ENCODE data around the gene C22orf42.
"Not testable (repeated sequence)": the region's sequence is repeated elsewhere in the genome, so short reads cannot be mapped to it uniquely, and the experiment has no call there.

Gene C22orf42, protein sequence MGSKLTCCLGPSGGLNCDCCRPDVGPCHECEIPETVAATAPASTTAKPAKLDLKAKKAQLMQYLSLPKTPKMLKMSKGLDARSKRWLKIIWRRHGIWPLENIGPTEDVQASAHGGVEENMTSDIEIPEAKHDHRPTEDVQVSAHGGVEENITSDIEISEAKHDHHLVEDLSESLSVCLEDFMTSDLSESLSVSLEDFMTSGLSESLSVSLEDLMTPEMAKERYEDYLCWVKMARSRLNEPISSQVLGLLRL

DNA sequence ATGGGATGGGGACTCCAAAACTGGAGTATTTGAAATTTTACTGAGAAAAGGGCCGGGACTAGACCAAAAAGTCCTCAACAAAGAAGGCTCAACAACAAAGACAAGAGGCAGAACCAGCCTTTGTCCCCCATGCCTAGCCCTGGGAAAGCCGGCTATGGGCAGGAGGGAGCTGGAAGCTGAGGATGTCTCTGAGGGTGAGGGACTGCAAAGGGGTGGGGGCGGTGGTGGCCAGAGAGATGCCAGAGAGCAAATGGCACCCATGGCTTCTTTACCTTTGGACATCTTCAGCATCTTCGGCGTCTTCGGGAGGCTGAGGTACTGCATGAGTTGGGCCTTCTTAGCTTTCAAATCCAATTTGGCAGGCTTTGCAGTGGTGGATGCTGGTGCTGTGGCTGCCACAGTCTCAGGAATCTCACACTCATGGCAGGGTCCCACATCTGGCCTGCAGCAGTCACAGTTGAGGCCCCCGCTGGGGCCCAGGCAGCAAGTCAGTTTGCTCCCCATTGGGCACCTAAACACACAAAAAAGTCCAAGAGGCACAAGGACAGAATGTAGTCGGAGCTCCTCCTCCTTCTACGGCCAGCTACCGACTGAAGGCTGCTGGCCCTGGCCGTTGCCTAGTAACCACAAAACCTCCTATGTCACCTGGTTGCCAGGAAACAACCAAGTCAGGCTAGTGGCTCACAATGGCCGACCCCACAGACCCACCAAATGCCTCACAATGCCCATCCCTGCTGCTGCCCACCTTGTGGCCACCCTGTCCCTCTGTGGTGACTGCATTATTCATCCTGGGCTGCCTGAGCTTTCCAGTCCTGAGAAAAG is at the start of gene C22orf42:
C22orf42 (minus strand) TSS at position 592 of the 822 bp plus-strand sequence; CDS start at position 504, 88 bp downstream.
- DNase-seq (ENCODE audit: low read depth), result no peak

DNA sequence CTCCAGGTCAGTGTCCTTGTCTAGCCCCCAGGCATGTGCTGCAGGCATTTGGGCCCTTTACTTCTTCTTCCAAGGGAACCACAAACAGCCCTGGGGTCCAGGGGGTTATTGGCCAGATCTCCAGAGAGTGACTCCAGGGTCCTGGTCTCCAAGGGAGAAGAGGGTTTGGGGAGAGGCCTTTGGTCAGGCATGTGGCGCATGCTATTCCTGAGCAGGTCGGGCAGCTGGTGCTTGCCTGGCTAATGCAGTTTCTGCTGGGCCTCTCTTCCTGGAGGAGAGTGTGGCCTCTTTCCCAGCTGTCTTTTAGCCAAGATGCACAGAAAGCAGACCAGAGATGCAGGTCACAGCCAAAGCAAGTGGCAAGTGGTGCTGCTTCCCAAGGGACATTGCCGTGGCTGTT is 49.6 kb upstream of the C22orf42 start:
- DNase-seq (ENCODE audit: low read depth), result no peak

DNA sequence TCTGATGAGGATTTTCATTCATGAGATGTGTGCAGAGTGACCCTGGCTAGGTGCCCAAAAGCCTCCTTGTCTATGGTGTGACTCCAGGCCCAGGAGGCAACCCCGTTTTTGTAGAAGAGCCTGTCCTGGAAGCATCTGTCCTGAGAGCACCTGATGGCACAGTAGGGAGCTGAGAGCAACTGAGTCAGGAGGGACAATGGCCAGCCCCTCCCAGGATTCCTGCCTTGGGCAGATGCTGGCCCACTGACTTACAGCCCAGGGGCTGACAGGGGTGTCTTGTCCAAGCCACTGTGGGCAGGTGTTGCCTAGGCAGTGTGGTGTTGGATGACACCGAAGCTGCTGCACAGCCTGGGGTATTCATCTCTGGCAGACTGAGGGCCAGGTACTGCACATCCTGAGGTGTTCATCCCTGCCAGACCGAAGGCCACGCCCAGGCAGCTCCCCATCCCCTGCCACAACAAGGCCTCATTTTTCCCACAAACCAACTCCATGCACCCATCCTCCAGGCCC is 48.9 kb upstream of the C22orf42 start:
- no peak for DNase-seq (ENCODE audit: low read depth)

DNA sequence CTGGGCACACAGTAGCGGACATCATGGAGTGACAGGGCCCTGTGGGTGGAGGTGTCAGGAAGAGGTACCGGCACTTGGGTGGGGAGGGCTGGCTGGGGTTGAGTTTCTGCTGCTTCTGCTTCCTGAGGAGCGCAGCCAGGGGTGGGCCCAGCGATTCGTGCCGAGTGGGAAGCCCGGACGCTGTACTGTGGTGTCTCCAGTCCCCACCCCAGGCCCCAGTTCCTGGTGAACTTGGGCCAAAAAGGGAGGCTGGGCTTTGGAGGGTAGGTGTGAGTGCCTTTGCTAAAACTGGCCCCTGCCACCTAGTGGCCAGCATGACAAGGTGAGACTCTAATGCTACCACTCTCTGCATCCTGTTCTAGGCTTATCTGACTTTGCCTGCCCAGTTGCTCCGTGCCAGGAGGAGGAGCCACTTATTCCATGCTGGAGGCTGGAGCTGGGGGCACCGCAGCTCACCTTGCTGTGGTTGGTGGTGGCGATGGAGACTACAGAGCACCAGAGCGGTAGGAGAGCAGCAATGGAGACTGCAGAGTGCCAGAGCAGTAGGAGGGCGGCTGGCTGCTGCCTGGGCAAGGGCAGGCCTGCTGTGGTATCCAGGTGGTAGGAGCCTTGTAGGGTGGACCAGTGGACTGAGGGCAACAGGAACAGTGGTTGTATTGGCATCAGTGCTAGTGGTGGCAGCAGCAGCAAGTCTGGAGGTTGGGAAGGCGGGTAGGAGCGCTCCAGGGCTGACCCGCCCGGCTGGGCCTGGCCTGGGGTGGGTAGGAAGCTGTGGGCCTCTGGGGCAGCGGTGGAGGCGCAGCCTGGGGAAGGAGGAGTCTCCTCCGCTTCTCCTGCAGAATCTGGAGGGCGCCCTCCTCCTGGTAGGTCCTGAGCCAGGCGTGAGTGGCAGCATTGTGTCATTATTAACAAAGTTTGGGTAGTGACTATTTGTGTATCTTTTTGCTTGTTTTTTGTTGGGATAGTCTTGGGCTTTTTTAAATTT is 48.0 kb upstream of the C22orf42 start:
- no peak for DNase-seq (ENCODE audit: low read depth)

DNA sequence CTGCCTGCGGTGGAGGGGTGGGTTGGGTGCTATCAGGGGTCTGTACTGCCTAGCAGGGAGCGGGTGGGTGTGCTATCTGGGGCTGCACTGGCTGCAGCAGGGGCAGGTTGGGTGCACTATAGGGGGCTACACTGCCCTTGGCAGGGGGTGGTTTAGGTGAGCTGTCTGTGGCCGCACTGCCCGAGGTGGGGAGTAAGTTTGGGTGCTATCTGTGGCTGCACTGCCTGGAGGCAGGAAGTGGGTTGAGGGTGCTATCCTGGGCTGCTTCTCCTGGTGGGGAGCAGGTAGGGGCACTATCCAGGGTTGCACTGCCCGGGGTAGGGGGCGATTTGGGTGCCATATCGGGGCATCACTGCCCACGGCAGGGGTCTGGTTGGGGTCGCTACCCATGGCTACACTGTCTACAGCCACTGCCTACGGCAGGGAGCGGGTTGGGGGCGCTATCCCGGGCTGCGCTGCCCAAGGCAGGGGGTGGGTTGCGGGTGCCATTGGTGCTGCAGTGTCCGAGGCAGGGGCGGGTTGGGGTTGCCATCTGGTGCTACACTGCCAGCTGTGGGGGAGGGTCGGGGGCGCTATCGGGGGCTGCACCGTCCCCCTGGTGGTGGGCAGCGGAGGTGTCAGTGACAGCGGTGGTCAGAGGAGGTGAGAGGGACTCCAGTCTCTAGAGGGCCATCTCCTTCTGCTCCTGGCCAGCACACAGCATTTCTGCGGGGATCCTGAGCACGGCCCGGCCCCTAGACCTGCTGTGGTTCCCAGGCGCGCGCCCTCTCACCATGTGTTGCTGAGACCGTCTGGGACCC is 47.1 kb upstream of the C22orf42 start:
- DNase-seq (ENCODE audit: low read depth), result no peak

DNA sequence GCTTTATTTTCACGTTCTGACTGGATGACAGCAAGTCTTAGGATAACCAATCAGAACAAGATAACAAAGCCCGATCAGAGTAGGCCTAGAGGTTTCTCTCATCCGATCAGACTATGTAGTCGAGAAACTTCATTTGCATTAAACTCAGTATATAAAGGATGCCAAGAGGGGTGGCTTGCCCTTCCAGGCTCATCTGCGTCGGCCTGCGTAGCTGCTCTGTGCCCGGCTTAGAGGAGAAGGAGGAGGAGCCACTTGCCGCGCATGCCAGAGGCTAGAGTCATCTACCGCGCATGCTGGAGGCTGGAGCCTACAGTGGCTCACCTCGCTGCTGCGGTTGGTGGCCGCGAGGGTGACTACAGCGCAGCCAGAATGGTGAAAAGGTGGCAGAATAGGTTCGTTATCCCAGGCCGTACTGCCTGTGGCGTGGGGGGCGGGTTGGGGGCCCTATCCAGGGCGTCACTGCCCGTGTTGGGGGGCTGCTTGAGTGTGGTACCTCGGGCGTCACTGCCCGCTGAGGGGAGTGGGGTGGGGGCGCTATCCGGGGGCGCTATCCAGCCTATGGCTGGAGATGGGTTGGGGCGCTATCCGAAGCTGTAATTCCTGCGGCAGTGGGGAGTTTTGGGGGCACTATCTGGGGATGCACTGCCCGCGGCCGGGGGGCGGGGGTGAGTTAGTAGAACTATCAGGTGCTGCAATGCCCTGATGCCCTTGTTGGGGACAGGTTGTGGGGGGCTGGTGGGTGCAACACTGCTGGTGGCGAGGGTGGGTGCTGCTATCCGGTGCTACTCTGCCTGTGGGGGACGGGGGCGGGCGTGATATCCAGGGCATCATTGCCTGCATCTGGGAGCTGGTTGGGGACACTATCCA is 46.0 kb upstream of the C22orf42 start, which contains the start of gene RFPL2:
RFPL2 (minus strand) TSS at position 218 of the 867 bp plus-strand sequence. CDS start 2,622 bp downstream, outside the sequence.
- no peak for DNase-seq (ENCODE audit: low read depth)

DNA sequence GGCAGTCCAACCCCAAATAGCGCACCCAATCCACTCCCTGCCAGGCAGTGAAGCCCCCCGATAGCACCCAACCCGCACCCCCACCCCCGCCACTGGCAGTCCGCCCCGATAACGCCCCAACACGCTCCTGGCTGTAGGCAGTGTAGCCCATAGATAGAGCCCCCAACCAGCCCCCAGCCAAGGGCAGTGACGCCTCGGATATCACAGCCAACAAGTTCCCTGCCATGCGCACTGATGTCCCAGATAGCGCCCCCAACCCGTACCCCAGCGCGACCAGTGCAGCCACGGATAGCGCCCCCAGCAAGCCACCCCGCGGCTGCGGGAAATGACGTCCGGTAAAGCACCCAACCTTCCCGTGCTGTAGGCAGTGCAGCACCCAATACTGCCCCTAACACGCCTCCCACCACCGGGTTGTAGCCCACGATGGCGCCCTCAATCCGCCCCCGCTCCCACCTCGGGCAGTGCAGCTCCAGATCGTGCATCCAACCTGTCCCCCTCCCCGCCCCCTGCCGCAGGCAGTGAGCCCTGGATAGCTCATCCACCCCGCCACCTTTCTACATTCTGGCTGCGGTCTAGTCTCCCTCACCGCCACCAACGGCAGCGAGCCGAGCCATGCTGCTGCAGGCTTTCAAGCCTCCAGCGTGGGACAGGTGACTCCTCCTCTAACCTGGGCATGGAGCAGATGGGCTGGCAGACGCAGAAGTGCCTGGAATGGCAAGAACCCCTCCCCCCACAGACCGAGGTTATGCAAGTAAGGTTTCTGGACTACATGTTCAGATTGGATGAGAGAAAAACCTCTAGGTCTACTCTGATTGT is 45.1 kb upstream of the C22orf42 start:
- no peak for DNase-seq (ENCODE audit: low read depth)

DNA sequence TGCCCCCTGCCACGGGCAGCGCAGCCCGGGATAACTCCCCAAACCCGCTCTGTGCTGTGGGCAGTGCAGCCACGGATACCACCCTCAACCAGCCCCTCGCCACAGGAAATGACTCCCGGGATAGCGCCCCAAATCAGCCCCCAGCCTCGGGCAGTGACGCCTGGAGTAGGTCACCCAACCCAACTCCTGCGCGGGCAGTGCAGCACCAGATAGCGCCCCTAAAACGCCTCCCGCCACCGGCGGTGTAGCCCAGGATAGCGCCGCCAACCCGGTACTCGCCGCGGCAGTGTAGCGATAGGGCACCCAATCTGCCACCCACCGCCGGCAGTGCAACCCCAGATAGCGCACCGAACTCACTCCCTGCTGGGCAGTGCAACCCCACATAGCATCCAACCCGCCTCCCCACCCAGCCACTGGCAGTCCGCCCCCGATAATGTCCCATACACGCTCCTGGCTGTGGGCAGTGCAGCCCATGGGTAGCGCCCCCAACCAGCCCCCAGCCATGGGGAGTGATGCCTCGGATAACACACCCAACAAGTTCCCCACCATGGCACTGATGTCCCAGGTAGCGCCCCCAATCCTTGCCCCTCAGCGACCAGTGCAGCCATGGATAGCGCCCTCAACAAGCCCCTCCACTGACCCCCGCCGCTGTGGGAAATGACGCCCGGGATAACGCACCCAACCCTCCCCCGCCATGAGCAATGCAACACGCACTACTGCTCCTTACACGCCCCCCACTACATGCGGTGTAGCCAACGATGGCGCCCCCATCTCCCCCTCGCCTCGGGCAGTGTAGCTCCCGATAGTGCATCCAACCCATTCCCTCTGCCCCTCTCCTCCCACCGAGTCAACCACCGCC is 44.3 kb upstream of the C22orf42 start:
- DNase-seq (ENCODE audit: low read depth), result no peak

DNA sequence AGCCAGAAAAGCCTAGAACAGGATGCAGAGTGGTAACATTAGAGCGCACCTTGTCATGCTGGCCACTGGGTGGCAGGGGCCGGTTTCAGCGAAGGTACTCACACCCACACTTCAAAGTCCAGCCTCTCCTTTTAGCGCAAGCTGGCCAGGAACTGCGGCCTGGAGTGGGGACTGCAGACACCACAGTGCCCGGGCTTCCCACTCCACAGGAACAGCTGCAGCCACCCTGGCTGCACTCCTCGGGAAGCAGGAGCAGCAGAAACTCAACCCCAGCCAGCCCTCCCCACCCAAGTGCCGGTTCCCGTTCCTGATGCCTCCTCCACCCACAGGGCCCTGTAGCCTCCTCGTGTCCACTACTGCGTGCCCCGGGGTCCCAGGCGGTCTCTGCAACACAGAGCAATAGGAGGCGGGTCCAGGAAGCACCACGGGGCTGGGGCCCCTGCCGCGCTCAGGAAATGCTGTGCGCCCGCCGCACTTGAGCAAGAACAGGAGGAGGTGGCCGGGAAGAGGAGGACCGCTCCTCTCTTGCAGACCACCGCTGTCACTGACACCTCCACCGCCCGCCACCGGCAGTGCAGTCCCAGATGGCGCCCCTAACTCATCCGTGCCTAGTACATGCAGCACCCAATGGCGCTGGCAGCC is 43.6 kb upstream of the C22orf42 start:
- DNase-seq (ENCODE audit: low read depth), result no peak

DNA sequence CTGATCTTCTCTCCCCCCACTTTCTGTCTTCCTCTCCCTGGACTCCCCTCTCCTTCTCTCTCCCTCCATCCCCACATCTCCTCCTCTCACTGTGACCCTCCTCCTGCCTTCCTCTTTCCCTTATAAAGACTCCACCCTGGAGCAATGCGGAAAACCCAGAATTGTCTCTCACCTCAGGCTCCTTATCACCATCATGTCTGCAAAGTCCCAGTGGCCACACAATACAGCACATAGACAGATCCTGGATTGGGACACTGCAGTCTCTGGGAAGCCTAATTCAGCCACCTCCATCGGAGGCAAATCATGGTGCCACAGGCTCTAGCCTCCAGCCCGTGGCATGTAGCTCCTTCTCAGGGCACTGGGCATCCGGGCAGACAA is 43.0 kb upstream of the C22orf42 start:
- DNase-seq (ENCODE audit: low read depth), result no peak

DNA sequence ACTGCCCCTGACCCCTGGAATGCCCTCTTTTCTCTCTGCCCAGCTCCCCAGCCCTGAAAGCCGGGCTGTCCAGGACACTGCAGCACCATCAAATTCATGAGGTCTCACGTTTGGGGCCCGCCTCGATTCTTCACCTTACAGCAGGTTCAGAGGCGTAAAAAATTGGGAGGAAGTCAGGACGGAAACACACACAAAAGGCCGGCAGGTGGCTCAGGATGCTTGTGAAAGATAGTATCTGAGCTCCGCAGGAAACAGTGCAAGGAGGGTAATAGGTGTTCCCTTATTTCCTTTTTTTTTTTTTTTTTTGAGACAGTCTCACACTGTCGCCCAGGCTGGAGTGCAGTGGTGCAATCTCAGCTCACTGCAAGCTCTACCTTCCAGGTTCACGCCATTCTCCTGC is 41.6 kb upstream of the C22orf42 start:
- no peak for DNase-seq (ENCODE audit: low read depth)

DNA sequence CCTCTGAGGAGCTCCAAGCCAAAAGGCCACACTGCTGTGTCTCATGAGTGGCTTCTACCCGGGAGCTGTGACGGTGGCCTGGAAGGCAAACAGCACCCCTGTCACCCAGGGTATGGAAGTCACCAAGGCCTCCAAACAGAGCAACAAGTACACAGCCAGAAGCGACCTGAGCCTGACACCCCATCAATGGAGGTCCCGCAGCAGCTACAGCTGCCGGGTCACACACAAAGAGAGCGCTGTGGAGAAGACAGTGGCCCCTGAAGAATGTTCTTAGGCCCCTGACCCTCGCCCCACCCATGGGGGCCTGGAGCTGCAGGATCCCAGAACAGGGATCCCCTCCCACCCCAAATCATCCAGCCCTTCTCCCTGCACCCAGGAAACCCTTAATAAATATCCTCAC is 40.9 kb upstream of the C22orf42 start:
- no peak for DNase-seq (ENCODE audit: low read depth)

DNA sequence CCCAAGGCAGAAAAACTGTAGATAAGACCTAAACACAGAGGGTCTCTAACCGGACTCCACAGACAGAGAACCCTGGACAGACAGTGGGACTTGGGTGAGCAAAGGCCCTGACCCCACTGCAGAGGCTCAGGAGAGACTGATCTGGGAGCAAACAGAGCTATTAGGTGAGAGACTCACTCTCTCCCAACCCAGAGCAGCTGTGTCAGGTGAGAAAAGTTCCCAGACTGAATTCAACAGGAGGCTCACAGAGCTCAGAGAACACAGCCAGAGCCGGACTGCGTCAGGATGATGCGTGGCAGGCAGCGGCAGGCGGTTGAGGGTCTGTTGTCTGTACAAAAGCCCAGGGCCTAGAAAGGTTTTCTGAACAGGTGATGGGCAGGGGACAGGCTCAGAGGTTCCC is 40.2 kb upstream of the C22orf42 start:
- no peak for DNase-seq (ENCODE audit: low read depth)

DNA sequence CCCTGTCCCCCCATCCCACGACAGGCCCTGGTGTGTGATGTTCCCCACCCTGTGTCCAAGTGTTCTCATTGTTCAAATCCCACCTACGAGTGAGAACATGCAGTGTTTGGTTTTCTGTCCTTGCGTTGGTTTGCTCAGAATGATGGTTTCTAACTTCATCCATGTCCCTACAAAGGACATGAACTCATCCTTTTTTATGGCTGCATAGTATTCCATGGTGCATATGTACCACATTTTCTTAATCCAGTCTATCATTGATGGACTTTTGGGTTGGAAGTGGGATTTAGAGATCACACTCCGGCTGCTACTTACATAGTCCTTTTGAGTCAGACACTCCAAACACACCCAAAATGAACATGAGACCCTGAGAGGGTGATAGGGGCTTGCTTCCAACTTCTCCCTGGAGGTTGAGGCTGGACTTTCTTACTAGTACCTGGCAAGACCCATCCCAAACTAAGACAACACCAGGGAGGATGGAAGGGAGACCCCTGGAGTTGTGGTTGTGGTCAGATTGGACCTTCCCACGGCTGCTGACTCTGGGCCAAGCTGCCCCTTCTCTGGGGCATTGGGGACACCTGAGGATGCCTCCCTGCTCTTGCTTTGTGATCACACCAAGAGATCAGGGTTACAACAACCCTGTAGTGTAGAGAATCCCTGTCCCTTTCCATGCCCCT is 38.6 kb upstream of the C22orf42 start:
- DNase-seq (ENCODE audit: low read depth), result not testable (repeated sequence)

DNA sequence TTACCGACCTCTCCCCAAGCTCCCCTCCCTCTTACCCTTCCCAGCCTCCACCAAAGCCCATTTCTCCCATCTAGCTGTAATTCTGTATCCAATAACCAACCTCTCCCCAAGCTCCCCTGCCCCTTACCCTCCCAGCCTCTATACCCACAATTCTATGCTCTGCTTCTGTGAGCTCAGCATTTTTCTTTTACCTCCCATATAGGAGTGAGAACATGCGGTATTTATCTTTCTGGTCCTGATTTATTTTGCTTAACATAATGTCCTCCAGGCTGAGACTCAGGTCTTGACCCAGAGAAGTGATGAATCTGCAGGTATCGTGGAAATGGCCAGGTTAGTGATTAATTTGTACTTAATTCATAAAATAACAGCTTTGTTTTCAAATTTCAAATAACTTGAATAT is 36.8 kb upstream of the C22orf42 start:
- not testable (repeated sequence) for DNase-seq (ENCODE audit: low read depth)

DNA sequence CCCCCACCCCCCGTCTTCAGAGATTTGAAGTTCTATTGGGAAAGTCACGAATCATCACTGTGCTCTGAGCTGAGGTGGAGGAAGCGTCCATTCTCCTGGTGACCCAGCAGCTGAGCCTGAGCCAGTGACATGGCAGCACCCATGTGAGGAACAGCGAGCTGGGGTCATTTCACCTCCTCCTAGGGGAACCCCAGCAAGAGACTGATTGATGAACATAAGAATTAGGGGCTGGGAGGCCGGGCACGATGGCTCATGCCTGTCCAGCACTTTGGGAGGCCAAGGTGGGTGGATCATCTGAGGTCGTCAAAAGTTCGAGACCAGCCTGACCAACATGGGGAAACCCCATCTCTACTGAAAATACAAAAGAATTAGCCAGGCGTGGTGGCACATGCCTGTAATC is 34.2 kb upstream of the C22orf42 start:
- DNase-seq (ENCODE audit: low read depth), result not testable (repeated sequence)

DNA sequence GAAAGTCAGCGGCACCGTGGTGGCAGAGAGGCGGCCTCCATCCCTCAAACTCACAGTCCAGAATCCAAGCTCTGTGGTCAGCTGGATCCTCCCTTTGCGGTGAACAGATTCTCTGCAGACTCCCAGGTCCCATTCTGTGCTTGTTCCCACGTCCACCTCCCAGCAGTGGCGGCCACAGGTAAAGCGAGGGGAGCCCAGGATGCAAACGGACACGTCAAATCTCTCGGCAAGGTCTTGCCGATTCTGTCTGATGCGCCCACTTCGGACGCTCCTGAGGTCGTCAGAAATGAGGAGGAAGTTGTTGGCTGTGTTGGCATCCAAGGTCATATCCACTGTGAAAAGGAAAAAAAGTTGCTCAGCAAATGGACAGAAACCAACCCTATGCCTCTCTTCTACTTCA is 31.9 kb upstream of the C22orf42 start:
- not testable (repeated sequence) for DNase-seq (ENCODE audit: low read depth)
